Measurements from ENCODE around the gene TIMM29. TPM values are rescaled to one million over a fixed set of nuclear protein-coding genes. Genes with fewer than 3 reads are reported as not detected.

Gene TIMM29
- total and polyA plus RNA-seq, 2 of the 13 experiments (the other 11 are each of a cell fraction or from before 2014, with no cell fraction given) = 7.1 to 33.8 TPM

- in situ Hi-C loops (cut with HindIII; ENCODE audit: extremely low pct_ligation_motif_present, low pct_unique_long_range_greater_than_20kb) (no loop called here), intact Hi-C loops (cut with micrococcal nuclease; ENCODE audit: unreplicated experiment) (no loop called here)
- H3K4me2 ChIP-seq (ENCODE audit: low read depth, low read length) = no peak overlapping the region
- H3K4me1 ChIP-seq (ENCODE audit: insufficient read depth, low read length) = peaks cover 5% of the 10 kb centered on the region; the same call in 1 of the 2 replicates
- FAIRE-seq = no peak
- BruUV-seq (replicated peaks) = no TSS peak
- no peak overlapping the region for H3K27ac ChIP-seq (ENCODE audit: extremely low read length, insufficient read depth, low read length)
- ChIA-PET CTCF (ENCODE audit: low intra/inter-chr PET ratio, low total read pairs) (no interaction called here), POLR2A (interaction anchor here (1.5 kb wide), 1 partner anchor 12 kb away, joined by 3 read pairs; no protein-coding TSS in a partner anchor)
- DNase-seq (ENCODE audit: low spot score) = no peak
- TF ChIP-seq GLMP (CRISPR knock-in tag; IDR thresholded peaks at IDR 0.05; ENCODE audit: borderline replicate concordance) (no peak), TBX2 (CRISPR knock-in tag; IDR thresholded peaks at IDR 0.05; ENCODE audit: borderline replicate concordance) (no peak), ZBTB3 (CRISPR knock-in tag; IDR thresholded peaks at IDR 0.05; ENCODE audit: borderline replicate concordance, low read depth) (no peak), JARID2 (CRISPR knock-in tag; IDR thresholded peaks at IDR 0.05; ENCODE audit: insufficient replicate concordance) (no peak), NONO (IDR thresholded peaks at IDR 0.05) (no peak), NONO (CRISPR knock-in tag; conservative IDR thresholded peaks at IDR 0.05) (no peak), GFI1 (CRISPR knock-in tag; IDR thresholded peaks at IDR 0.05; ENCODE audit: borderline replicate concordance) (no peak), KDM5A (IDR thresholded peaks at IDR 0.05; ENCODE audit: borderline replicate concordance, low read length) (no peak), REXO4 (CRISPR knock-in tag; IDR thresholded peaks at IDR 0.05; ENCODE audit: borderline replicate concordance) (no peak), ZNF326 (CRISPR knock-in tag; IDR thresholded peaks at IDR 0.05; ENCODE audit: borderline replicate concordance) (no peak), FOXM1 (CRISPR knock-in tag; IDR thresholded peaks at IDR 0.05) (no peak), NR2F6 (IDR thresholded peaks at IDR 0.05) (no peak), NR2F6 (CRISPR knock-in tag; IDR thresholded peaks at IDR 0.05) (no peak), SP1 (IDR thresholded peaks at IDR 0.05) (no peak), SP1 (CRISPR knock-in tag; IDR thresholded peaks at IDR 0.05) (no peak), HNRNPK (IDR thresholded peaks at IDR 0.05; ENCODE audit: low read depth, low read length, poor library complexity, severe bottlenecking) (no peak), ZNF713 (CRISPR knock-in tag; IDR thresholded peaks at IDR 0.05) (no peak), HHEX (CRISPR knock-in tag; IDR thresholded peaks at IDR 0.05) (no peak)
- no peak overlapping the region for H3K9ac ChIP-seq (ENCODE audit: insufficient read depth, low read depth, low read length)
- 96% methylated on average over 17 of the region's 21 CpGs for WGBS (ENCODE audit: low lambda C conversion rate)
- no peak overlapping the region for H2AFZ ChIP-seq (ENCODE audit: low read length)
- no peaks in the 10 kb centered on the region for H3K9me3 ChIP-seq (ENCODE audit: low read length)
- no peak overlapping the region for H3K4me3 ChIP-seq (replicated peaks in 1 of 3; ENCODE audit: insufficient read depth in 1 of 3, low read depth in 2 of 3, low read length in 3 of 3)
- peaks cover 0 to 5% of the 10 kb centered on the region in 2 experiments; a peak in 3 of 5 replicates for H3K36me3 ChIP-seq (replicated peaks in 1 of 2; ENCODE audit: control insufficient read depth in 1 of 2, insufficient read depth in 2 of 2, low read length in 2 of 2)
- no peaks in the 10 kb centered on the region for H3K27me3 ChIP-seq (ENCODE audit: control insufficient read depth in 1 of 2, insufficient read depth in 2 of 2, low read length in 2 of 2)
- peaks cover 20% of the 10 kb centered on the region for H4K20me1 ChIP-seq (ENCODE audit: insufficient read depth, low read length)
- no peak for ATAC-seq
- H3K79me2 ChIP-seq (ENCODE audit: insufficient read depth, low read length) = peaks cover 27% of the 10 kb centered on the region
Measured at GRCh38 chr19:10891405-10892086, 37.1 kb upstream of the TIMM29 start.

Measured in HepG2 (cell line).